ENCODE measurements around the gene SVIL.

DNA sequence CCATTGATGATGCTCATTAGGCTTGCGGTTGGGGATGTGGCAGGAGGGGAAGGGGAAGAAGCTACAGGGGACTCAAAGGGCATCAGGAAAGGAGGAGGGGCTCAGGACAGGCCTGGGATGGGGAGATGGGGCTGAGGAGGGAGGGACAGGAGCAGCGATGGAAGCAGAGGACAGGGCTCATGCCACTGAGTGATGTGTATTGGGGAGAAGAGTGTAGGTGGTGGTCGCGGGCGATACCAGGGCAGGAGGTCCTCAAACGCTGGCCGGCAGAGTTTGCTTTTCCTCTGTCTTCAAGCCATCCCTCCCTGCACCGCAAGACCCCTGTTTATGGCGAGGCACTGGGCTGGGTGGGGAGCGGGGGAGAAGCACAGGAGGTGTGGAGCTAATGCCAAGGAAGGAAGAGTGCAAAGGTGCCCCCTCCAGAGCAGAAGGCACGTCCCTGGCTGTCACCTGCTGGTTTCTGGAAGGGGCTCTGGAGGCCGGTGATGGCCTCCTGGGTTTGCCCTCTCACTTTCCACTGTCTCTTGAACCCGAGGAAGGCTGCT, 134.7 kb downstream of the SVIL start:
- TF ChIP-seq, protein P1, sequence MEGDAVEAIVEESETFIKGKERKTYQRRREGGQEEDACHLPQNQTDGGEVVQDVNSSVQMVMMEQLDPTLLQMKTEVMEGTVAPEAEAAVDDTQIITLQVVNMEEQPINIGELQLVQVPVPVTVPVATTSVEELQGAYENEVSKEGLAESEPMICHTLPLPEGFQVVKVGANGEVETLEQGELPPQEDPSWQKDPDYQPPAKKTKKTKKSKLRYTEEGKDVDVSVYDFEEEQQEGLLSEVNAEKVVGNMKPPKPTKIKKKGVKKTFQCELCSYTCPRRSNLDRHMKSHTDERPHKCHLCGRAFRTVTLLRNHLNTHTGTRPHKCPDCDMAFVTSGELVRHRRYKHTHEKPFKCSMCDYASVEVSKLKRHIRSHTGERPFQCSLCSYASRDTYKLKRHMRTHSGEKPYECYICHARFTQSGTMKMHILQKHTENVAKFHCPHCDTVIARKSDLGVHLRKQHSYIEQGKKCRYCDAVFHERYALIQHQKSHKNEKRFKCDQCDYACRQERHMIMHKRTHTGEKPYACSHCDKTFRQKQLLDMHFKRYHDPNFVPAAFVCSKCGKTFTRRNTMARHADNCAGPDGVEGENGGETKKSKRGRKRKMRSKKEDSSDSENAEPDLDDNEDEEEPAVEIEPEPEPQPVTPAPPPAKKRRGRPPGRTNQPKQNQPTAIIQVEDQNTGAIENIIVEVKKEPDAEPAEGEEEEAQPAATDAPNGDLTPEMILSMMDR (conservative IDR thresholded peaks at IDR 0.05; ENCODE audit: low read length) = no peak
- no peak for TF ChIP-seq EZH2phosphoT487 (IDR thresholded peaks at IDR 0.05; ENCODE audit: borderline replicate concordance, low read depth, low read length)
